ENCODE results near the gene AMH.
A peak's percentile ranks its signal among the peaks of the same experiment; 100 is the strongest.
"Not testable (repeated sequence)": the region's sequence is repeated elsewhere in the genome, so short reads cannot be mapped to it uniquely, and the experiment has no call there.

The AMH gene

GRCh38 chr19:2271234-2272103, 22.3 kb downstream of the AMH start:
- no peak for DNase-seq

- no peak for DNase-seq
These were observed 24.4 kb downstream of the AMH start for GRCh38 chr19:2273356-2274184.

- DNase-seq: no peak
These were observed 25.1 kb downstream of the AMH start for GRCh38 chr19:2274185-2274711.

- DNase-seq: peak; percentile 60
These were observed 25.9 kb downstream of the AMH start for GRCh38 chr19:2274931-2275535.

- no peak for DNase-seq
These were observed 26.7 kb downstream of the AMH start for GRCh38 chr19:2275588-2276428.

- no peak for DNase-seq
These were observed 27.4 kb downstream of the AMH start for GRCh38 chr19:2276429-2276986.

GRCh38 chr19:2277138-2277537, 28.0 kb downstream of the AMH start:
- no peak for DNase-seq

- DNase-seq: no peak
These were observed 29.5 kb downstream of the AMH start for GRCh38 chr19:2278459-2279158.

GRCh38 chr19:2280633-2281264, 31.6 kb downstream of the AMH start:
- no peak for DNase-seq

GRCh38 chr19:2281265-2282061, 32.3 kb downstream of the AMH start:
- DNase-seq: not testable (repeated sequence)

- no peak for DNase-seq
These were observed 33.1 kb downstream of the AMH start, which contains the start of gene PEAK3 for GRCh38 chr19:2282062-2282861. Gene PEAK3 (minus strand): TSS chr19:2282175. CDS start chr19:2280931, 1,244 bp downstream.

GRCh38 chr19:2282862-2283237, 33.7 kb downstream of the AMH start:
- DNase-seq: no peak

- no peak for DNase-seq
These were observed 34.8 kb downstream of the AMH start for GRCh38 chr19:2283835-2284507.

- no peak for DNase-seq
These were observed 37.4 kb downstream of the AMH start for GRCh38 chr19:2286402-2287140.

- no peak for DNase-seq
These were observed 38.6 kb downstream of the AMH start for GRCh38 chr19:2287585-2288337.

GRCh38 chr19:2288338-2288817, 39.3 kb downstream of the AMH start:
- DNase-seq: peak; percentile 56

Data from NCI-H2171 treated with DMSO at 0.1 percent for 48 hours (cell line).